ELF-1 (cell line): ENCODE data around the gene FOXP3.

Source experiments
- DNase-seq: peaks from one replicate; pipeline ENCODE4 v3.0.0-alpha.2; 2016; ENCODE audit warnings: low read depth, low spot score

FOXP3 gene

DNA sequence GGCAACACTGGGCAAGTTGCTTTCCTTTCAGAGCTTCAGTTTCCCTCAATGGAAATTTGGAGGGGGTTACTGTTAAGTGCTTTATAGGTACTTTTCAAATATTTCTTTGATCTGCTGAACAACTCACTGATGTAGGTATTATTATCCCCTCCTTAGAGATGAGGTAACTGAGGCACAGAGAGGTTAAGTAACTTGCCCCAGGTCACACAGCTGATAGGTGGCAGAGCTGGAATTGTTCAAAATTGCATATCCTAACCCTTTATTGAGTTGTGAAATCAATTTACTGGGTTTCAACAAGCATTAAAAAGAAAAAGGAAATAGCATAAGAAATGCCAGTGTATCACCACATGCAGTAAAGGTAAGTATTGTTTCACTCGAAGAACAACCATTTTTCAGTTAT, 11.7 kb upstream of the FOXP3 start:
- DNase-seq = no peak

DNA sequence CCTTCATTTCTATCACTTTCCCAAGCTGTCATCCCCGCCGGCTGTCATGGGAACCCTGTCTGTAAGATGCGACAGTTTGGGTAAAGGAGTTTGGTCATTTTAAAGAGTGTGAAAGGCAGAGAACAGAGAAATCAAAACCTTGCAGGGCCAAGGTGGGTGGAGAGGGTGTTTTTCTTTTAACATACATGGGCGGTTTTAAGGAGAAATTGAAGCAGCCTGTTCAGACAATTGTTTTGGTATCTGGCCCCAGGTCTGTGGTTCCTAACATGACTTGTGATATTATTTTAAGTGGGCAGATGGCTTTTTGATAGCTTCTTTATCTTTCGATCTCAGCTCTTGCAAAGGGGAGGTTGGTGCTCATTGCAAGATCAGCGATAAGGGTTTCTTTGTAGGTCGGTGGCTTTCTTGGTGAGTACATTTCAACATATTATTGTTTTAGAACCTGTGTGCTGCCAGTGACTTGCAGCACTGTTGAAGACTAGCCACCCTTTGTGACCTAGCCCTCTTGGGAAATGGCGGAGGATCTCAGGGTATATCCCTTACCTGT, 8.7 kb upstream of the FOXP3 start:
- no peak for DNase-seq

DNA sequence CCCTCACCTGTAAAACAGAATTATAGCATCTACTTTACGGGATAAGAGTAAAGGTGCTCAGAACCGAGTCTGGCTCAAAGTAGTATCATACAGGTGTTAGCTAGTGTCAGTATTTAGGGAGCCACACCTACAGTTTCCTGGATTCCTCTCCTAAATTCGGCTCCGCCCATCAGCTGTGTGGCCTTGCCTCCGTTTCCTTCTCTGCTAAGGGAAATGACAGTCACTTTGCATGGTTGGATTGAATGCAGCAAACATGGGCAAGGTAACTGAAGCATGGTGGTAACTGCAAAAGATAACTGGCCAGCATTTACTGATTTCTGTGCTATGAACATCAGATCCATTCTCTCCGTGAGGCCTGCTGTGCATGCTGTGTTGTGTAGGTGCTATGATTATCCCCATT, 7.9 kb upstream of the FOXP3 start:
- DNase-seq = no peak

DNA sequence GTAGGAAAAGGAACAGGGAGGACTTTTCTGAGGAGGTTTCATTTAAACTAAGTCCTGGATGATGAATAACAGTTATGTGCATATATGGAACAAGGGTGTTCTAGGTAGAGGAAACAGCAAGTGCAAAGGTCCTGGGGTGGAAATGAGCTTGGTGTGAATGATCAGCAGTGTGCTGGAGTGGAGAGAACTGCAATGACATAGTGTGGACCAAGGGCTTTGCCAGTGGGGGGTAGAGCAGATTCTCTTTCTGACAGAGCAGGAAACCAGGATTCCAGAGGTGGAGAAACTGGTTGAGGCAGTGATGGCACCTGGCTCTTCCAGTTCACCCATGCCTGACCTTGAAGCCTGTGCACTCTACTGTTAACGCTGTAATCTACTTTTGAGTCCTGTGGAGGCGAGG, 6.8 kb upstream of the FOXP3 start:
- DNase-seq = peak; percentile 67

DNA sequence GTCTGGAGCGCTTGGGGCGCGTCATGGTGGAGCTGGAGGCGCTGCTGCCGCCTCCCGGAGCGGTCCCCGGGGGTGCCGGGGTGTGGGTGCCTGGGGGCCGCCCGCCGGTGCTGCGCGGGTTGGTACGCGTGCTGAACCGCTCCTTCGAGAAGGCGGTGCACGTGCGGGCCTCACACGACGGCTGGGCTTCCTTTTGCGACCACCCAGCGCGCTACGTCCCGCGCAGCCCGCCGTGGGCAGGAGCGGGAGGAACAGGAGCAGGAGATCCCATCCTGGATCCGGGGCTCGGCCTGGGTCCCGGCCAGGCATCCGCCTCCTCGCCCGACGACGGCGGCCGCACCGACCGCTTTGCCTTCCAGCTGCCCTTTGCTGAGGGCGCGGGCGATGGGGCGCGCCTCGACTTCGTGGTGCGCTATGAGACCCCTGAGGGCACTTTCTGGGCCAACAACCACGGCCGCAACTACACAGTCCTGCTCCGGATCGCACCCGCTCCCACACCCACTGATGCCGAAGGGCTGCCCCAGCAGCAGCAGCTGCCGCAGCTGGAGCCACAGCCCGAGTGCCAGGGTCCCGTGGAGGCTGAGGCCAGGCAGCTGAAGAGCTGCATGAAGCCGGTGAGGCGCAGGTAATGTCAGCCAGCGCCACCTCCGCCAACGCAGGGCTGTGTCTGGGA, 5.9 kb upstream of the FOXP3 start:
- DNase-seq = peak; percentile 32

DNA sequence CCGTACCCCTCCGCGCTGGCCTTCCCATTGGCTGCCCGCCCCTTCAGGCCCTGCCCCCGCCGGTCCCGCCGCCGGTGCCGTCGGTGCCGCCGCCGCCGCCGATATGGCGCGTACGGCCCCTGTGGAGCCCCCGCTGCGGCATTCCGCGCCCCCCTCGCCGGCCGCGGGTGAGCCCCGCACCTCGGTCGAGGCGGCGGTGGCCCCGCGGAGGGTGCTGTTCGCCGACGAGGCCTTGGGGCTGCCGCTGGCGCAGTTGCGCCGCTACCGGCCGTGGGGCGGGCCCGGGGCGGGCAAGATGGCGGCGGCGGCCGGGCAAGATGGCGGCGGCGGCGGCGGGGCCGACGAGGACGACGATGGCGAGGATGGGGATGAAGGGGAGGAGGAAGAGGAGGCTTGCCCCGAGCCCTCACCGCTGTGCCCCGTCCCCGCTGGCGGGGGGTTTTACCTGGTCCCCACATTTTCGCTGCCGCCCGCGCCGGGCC, 5.3 kb upstream of the FOXP3 start, which contains the start of gene PPP1R3F:
Gene PPP1R3F (plus strand): TSS at position 27 of the 482 bp plus-strand sequence. CDS start 77 bp downstream, at position 104.
- no peak for DNase-seq

DNA sequence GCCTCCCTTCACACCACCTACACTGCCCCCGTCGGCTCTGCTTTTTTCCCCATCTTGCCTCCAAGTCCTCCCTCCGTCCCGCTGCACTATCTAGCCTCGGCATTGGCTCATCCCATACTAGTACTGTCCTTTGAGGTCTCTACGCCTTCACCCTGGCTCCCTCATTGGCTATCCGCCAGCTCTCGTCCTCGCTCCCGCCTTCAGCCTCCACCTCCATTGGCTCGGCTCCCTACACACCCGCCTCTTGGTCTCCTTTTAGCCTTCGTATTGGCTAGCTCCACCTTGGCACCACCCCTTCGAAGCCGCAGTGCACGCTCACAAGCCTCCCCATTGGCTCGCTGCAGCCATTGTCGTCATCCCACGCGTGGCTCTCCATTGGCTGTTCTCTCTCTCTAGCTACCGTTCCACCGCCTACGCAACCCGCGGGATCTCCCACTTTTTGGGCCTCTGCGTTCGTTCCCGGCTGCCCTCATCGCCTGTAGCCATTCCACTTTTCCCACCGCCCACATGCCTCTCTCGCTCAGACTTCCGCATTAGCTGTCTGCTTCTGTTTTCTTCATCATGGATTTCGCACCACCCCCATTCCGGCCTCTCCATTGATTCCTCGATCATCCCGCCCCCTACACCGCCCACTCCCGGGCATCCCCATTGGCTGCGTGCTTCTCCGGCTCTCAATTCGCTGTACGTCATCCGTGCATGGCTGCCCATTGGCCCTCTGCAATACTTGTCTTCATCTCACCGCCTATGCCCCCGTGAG, 4.7 kb upstream of the FOXP3 start:
- DNase-seq = peak; percentile 100

DNA sequence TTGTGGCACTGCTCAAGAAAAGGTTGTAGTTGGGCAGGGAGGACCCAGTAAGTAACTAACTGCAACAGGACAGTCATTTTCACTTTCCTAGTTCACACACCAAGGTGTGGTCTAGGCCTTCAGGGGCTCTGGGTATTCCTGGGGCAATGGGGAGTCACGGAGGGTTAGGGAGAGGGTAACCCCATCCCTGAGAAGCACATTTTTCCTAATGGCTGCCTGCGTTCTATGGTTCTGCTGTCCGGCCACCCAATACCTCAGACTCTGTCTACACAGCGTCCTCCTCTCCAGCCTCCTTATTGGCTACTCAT, 4.1 kb upstream of the FOXP3 start:
- no peak for DNase-seq

DNA sequence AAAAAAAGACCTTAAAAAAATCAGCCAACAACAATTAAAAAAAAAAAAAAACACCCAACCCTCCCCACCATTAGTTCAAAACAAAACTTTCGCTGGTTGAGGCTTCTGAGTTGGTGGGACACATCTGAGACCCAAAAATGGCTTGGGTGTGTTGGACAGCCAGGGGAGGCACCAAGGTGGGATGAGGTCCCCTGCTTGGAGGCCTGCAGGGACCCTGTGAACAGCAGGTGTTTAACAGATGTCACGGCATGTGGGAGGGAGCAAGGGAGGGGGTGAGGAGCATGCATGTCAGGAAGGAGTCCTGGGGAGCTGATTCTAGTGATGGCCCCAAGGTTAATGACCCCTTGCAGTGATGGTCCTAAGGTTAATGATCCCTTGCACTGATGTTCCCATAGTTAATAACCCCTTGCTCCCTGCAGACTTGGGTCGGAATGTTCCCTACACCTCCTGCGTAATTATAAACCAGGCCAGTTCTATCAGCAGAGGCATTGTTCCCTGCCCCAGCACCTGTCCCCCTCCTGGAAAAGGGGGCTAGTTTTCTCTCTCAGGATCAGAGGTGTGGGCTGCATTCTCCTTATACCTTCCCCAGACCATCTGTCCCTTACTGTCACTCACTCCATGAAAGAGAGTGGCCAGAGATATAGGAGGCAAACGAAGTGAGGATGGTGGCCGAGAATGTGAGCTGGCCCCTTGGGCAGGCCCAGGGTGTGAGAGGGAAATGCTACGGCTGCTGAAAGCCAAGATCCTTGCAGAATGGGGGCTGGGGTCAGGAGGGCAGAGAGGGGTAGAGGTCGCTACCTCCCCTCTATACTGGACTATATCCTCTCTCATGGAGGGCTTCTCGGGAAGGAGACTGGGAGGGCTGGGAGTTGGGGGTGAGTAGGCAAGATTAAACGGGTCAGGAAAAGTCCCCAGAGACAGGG, 2.3 kb upstream of the FOXP3 start:
- no peak for DNase-seq

DNA sequence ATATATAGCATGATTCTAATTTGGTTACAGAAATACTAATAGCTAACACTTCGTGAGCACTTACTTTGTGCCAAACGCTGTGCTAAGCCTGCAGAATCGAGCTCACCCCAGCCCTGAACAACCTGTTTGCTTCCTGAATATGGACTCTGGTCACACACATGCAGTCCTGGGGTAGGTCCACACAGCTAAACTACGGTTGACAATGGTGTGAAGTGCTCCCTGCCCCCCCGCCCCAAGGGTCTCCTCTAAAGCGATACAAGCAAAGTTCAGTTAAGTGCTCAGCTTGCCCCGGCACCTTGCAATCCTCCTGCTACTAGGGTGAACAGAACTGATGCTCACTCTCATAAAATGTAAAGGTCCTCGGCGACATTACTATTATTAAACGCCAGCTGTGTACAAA, 879 bp downstream of the FOXP3 start:
- no peak for DNase-seq

DNA sequence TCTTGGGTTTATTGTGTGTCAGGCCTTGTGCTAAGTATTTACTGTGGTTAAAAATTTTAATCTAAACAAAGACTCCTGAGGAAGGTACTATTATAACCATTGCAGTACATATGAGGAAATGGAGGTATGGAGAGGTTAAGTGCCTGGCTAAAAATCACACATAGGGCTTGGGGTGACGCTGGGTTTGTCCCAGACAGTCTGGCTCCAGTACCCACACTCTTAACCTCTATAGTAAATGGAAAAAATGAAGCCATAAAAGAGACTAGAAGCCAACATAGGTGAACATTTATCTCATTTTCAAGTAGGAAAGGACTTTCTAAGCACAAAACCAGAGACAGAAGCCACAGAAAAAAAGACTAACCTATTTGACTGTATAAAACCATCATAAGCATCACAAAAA, 1.9 kb downstream of the FOXP3 start:
- DNase-seq = no peak

DNA sequence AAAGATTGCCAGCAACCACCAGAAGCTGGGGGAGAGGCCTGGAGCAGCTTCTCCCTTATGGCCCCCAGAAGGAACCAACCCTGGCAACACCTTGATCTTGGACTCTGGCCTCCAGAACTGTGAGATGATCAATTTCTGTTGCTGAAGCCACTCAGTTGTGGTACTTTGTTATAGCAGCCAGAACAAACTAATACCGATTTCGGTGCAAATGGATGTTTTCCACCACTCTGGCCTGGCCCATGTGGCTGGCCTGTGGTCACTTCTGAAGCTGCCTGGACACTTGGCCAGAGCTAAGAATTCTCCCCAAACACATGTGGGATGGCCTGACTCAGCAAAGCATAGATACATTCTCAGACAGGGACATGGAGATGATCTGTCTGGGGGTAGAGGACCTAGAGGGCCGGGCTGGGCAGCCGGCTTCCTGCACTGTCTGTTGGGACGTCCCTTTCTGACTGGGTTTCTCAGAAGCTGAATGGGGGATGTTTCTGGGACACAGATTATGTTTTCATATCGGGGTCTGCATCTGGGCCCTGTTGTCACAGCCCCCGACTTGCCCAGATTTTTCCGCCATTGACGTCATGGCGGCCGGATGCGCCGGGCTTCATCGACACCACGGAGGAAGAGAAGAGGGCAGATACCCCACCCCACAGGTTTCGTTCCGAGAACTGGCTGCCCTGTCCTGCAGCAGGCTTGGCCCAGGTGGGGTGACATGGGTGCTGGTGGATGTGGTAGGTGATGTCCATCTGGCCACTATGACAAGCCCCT, 4.1 kb downstream of the FOXP3 start:
- no peak for DNase-seq

DNA sequence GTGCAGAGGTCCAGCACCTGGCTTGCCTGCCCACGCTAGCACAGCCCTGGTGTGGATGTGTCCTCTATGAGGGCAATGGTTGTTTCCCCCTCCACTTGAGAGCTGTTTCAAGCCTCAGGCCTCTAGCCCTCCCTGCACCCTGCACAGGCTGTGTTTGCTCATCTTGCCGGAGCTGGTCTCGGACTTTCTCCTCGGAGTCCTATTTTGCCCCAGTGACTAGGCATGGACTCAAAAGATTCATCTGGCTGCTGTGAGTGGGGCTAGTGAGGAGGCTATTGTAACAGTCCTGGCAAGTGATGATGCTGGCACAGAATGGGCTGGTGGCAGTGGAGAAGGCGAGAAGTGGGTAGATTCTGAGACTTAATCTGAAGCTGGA, 5.8 kb downstream of the FOXP3 start:
- no peak for DNase-seq

DNA sequence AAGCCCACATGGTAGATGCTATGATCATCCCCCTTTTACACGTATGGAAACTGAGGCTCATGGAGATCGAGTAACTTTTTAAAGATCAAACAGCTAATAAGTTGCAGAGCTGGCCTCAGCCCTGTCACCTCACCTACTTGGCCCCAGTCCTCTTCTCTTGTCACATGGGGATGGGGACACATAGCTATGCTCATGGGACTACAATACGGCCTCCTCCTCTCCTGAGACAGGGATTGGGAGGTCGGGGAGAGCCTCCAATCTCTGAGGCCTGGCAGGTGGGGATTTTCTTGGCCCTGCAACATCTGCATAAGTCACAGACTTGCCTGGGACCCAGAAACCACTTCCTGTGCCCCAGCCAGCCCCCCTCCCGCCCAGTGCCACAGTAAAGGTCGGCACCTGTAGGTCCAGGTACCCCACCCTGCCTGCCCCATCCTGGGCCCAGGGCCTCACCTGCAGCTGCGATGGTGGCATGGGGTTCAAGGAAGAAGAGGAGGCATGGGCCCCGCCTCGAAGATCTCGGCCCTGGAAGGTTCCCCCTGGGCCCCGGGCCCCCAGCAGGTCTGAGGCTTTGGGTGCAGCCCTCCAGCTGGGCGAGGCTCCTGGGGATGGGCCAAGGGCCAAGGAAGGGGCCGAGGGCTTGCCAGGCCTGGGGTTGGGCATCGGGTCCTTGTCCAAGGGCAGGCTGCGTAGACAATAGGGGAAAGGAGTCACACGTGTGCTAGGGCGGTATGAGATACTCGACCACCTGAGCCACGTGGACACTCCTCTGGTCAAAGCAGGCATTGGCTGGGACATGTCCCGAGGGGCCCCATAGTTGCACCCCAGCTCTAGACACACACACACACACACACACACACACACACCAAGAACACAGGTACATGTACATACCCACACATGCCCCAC, 6.4 kb downstream of the FOXP3 start:
- DNase-seq = no peak

DNA sequence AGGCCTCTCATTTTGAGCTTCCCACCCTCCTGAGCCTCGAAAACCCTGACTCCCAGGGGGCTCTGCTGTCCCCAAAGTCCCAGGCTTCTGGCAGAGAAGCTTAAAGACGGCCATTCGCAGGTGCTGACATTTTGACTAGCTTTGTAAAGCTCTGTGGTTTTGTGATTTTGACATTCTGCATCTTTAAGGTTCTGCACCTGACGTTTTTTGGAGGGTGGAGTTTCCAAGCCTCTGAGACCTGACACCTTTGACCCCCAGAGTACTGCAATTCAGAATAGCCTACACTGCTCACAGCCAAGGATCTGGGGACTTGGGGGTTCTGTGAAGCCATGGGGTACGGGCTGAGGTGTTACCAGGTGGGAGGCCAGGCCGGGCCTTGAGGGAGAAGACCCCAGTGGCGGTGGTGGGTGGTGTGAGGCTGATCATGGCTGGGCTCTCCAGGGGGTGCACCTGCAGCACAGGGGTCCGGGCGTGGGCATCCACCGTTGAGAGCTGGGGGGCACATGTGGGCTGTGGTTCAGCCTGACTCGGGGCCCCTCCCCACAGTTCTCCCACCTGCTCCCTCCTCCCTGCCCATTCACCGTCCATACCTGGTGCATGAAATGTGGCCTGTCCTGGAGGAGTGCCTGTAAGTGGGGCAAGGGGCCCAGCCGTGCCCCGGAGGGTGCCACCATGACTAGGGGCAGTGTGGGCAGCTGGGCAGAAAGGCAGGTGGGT, 7.3 kb downstream of the FOXP3 start:
- no peak for DNase-seq

DNA sequence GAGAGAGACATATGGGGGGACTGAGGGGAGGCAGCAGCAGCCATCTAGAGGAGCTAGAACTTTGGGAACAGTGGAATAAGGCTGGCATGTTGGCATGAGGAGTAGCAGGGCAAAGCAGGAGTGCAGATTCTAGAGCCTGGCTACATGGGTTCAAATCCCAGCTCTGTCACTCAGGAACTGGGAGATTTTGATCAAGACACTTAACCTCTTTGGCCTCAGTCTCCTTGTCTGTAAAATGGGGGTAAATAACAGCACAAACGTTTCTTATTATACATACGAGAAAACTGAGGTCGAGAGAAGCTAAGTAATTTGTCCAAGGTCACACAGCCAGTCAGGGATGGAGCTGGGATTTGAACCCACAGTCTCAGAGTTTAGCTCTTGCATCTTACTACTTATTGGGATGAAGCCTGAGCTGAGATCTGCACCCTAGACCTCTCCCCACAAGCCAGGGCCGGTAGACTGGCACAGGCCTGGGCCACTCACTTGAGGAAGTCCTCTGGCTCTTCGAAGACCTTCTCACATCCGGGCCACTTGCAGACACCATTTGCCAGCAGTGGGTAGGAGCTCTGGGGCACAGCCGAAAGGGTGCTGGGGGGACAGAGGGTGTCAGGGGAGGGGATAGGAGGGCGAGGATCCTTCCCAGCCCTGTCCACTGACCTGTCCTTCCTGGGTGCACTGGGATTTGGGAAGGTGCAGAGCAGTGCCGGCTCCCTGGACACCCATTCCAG, 8.1 kb downstream of the FOXP3 start:
- no peak for DNase-seq

DNA sequence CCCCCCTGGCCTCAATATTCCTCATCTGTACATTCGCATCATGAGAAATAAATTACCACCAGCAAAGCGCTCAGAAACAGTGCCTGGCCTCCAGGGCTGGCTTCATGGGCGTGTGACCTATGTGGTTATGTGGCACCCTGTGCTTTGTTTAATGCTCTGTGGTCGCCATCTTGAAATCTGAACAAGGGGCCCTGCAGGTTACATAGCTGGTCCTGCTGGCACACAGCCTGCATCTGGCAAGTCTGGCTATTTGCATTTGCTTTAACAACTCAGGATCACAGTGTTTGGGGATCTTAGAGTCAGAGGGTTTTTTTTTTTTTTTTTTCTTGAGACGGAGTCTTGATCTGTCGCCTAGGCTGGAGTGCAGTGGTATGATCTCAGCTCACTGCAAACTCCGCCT, 9.9 kb downstream of the FOXP3 start:
- DNase-seq = no peak

DNA sequence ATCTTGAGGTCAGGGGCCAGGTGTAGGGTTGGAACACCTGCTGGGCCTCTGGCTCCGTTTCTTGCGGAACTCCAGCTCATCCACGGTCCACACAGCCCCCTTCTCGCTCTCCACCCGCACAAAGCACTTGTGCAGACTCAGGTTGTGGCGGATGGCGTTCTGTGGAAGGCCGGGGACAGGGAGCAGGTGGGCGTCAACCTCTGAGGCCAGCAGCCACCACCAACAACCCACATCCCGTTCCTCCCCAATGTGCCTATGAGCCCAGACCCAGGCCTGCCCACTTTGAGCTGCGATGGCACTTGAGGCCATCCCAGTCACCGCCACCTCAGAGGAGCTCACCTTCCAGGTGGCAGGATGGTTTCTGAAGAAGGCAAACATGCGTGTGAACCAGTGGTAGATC, 13.2 kb downstream of the FOXP3 start:
- DNase-seq = no peak

DNA sequence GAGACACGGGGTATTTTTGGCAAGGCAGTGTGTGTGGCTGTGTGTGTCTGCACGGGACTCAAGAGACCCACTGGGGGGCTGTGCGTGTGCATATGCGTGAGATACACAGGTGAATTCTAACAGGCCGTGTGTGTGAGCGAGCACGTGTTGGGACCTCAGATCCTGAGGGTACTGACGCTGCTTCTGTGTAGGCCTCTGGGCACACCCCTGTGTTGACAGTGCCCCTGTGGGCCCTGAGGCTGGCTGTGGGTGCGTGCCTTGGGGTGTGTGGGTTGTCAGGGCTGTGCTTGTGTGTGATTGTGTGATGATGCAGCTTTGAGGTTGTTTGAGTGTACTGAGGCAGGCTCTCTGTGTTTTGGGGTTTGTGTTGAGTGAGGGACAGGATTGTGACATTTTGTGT, 13.9 kb downstream of the FOXP3 start:
- DNase-seq = no peak
